ENCODE results near the gene OTP.
A peak's percentile ranks its signal among the peaks of the same experiment; 100 is the strongest.

Gene OTP

DNA sequence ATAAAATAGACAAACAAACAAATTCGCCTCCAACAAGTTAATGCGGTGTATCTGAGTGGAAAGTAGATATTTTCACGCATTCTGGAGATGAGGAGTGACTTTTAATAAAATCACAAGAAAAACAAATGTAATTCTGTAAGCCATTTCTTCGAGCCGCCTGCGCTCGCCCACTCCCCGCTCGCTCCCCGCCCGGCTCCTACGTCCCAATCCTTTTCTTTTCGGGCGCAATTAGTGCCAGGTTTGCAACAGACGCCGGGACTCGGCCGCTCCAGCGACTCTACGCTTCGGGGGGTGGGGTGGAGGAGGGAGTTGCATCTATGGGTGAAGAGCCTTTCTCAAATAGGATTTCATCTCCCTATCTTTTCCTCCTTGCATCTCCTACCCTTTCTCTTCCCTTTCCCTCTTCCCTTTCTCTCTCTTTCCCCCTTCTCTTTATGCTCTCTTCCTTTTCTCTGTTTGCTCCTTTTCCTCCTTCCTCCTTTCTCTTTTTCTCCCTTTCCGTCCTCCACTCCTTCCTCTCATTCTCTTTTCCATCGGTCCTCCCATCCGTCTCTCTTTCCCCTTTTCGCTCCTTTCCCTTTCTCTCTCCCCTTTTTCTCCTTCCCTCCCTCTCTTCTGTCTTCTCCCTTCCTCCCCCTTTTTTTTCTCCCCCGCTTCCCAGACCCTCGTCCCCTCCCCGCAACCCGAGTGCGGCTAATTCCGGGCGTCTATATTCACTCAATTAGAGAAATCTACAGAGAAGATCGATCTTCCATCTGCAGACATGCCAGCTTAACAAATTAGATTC is 6.1 kb upstream of the OTP start:
- no peak for DNase-seq (ENCODE audit: low spot score in 2 of 2)
- Histone ChIP-seq H3K9me3 (no peaks in the 10 kb centered on the region), H3K4me1 (peaks cover 11% of the 10 kb centered on the region; the same call in 1 of the 2 replicates), H3K36me3 (replicated peaks) (no peaks in the 10 kb centered on the region), H3K4me3 (peak overlapping the region; percentile 8; the same call in 1 of the 2 replicates), H3K27me3 (ENCODE audit: low read depth) (peaks cover 39% of the 10 kb centered on the region)
- in situ Hi-C loops (cut with MboI; ENCODE audit: low sequenced_read_pairs): no loop called here

DNA sequence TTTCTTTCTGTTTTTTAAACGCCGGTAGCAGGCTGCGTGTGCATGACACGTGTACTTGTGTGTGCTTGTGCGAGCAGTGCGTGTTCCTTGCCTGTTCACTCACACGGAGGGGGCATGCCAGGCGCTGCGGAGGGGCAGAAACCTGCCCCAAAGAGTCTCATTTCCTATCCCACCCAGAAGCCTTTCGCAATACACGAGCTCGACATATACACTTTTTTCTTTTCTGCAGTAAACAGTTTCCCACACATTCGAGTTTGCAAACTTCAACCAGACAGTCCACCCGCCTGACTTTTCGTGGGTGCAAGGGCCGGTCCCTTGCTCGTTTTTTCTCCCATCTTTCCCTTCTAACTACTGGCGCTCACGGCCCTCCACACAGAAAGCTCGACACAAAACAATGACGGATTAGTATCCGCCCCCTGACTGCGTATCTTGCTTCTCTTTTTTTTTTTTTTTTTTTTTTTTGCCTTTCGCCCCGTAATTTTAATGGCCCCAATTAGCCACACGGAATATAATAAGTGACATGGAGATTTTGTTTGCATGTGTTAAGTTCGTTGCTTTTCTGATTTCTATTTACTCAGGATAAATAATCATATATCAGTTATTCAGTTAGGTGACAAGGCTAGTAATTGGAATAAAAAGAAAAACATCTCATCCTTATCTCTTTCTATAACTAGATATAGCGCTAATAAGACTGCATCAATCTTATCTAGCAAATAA is 5.3 kb upstream of the OTP start:
- Histone ChIP-seq H3K9me3 (no peaks in the 10 kb centered on the region), H3K36me3 (replicated peaks) (no peaks in the 10 kb centered on the region), H3K27me3 (ENCODE audit: low read depth) (peaks cover 42% of the 10 kb centered on the region), H3K4me3 (no peak overlapping the region), H3K4me1 (peaks cover 11% of the 10 kb centered on the region; the same call in 1 of the 2 replicates)
- no peak for DNase-seq (ENCODE audit: low spot score in 2 of 2)
- in situ Hi-C loops (cut with MboI; ENCODE audit: low sequenced_read_pairs): no loop called here

DNA sequence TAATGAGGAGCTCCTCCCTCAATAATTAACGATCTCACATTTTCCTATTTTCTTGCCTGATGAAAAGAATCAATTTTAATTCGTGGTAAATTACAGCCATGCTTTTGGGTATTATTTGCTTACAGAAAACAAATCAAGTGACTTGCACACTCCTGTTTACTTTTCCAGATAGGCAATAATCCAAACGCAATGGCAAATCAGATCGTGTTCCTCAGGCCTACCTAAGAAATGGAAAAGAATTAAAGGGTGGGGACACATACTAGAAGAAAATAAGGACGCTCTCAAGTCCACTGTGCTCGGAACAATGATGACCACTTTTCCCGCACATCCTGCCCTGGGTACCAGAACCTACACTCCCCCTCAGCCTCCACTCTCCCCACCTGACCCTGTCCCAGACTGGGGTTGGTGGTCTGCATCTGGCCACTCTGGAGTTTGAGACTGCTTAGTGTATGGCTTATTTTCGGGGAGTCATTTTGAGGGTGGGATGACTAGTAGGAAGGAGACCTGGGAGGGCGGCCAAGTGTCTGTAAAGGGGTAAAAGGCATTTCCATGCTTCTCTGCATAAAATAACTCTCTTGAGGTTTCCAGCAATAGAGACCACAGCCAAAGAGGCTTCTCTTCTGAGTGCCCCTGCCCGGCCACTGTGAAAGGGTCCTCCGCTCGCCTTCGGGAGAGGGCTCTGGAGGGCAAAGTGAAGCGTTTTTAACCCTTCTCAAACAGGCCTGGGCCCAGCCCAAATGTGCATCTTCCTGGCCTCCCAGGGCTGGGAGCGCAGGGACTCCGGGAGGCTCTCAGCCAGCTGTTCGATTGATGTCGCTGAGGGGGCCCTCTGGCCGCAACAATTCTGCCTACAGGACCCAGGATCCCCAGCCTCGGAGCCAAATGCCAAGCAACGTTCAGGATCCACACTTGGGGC is 4.5 kb upstream of the OTP start:
- no peak for DNase-seq (ENCODE audit: low spot score in 2 of 2)

DNA sequence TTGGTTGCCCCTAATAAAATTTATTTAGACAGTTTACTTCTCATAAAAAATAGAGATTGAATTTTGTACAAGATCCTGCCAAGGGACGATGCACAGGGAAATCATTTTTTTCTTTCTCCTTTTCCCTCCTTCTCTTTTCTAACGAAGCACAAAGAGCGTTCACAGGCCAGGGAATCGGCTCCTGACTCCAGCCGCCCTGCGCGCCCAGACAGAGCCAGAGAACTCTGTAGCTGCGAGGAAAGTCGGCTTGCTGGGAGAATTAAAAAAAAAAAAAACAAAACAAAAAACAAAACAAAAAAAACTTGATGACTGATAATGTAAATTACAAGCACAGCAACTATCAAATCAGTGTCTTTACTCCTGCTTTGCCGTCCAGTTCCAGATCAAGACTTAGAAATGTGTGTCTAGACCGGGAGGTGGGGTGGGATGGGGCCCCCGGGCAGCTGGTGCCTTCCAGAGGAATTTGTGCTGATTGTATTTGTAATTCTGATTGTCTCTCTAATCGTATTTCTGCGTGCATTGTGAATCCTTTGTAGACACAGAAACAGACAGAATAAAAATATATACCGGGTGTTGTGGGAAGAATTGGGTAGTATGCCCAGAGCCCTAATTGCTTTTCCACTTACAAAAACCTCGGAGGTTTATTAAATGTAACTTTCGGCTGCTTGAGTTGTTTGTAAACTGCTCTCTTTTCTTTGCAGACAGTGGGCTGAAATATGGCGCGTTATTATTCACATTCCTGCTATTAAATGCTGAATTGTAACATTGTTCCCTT is 3.6 kb upstream of the OTP start:
- no peak for DNase-seq (ENCODE audit: low spot score in 2 of 2)
- Histone ChIP-seq H3K4me3 (no peak overlapping the region), H3K4me1 (peaks cover 11% of the 10 kb centered on the region; the same call in 1 of the 2 replicates), H3K36me3 (replicated peaks) (no peaks in the 10 kb centered on the region), H3K27me3 (ENCODE audit: low read depth) (peaks cover 56% of the 10 kb centered on the region), H3K9me3 (no peaks in the 10 kb centered on the region)
- in situ Hi-C loops (cut with MboI; ENCODE audit: low sequenced_read_pairs): no loop called here

More for the DNA sequence above, 4.5 kb upstream of the OTP start:
- no peaks in the 10 kb centered on the region for H3K36me3 ChIP-seq (replicated peaks)
- no peaks in the 10 kb centered on the region for H3K9me3 ChIP-seq
- H3K27me3 ChIP-seq (ENCODE audit: low read depth): peaks cover 49% of the 10 kb centered on the region
- in situ Hi-C loops (cut with MboI; ENCODE audit: low sequenced_read_pairs): no loop called here
- peaks cover 11% of the 10 kb centered on the region; the same call in 1 of the 2 replicates for H3K4me1 ChIP-seq
- H3K4me3 ChIP-seq: no peak overlapping the region

DNA sequence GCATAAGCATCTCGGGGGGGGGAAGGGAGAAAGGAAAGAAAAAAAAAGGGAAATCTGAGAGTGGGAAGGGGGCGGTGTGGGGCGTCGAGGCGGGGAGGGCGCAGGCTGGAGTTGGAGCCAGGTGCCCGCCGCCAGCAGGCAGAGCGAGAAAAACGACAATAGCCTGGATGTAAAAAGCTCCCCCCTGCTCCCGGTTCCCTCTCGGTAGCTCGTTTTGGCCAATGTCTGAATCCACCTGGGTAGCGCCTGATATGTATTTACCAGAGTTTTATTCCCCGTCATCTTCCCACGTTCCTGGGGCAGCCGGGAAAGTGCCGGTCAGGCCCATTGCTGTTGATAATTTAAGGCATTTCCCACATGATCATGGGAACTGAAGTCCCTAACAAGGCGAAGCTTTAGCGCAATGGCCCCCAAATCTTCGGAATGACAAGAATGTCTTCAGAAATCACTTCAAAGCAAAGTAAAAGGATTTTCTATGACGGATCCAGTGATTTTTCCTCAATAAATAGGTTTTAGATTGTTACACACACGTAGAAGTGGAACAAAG is 3.0 kb upstream of the OTP start:
- Histone ChIP-seq H3K36me3 (replicated peaks) (no peaks in the 10 kb centered on the region), H3K9me3 (no peaks in the 10 kb centered on the region), H3K4me3 (no peak overlapping the region), H3K4me1 (peaks cover 11% of the 10 kb centered on the region; the same call in 1 of the 2 replicates), H3K27me3 (ENCODE audit: low read depth) (peaks cover 61% of the 10 kb centered on the region)
- peak in 1 of 2 experiments; percentile 46 for DNase-seq (ENCODE audit: low spot score in 2 of 2)
- in situ Hi-C loops (cut with MboI; ENCODE audit: low sequenced_read_pairs): no loop called here

DNA sequence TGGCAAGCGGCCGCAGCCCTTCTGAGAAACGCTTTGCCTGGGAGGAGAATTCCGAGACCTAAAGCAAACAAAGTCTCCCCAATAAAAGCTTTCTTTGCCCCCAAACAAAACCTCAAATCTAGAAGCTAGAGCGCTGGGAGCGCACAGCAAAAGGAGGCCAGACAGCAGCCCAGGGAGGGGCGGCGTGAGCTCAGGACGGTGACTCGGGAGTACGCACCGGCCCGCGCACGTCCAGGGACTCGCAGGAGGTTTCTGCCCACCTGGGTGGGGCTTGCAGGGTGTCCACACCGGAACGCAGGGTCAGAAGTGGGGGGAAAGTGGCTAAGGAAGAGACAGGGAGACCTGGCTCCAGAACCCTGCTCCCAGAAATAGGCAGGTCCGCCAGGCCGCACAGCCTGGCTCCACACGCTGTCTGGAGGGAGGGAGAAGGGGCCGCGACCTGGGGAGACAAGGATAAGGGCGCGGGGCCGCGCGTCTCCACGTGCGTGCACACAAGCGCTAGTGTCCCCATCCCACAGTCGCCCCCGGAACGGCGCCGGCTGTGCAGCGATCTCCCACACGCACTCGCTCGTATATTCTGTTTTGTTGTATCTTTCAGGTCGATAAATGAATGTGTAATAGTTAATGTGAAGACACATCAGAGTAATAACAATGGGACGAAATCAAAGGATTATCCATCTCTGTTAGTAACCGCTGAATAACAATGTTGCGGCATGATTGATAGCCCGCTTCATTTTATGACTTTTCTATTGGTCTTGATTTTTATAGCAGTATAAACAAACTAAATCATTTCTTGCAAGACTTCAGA is 2.3 kb upstream of the OTP start:
- Histone ChIP-seq H3K36me3 (replicated peaks) (no peaks in the 10 kb centered on the region), H3K27me3 (ENCODE audit: low read depth) (peaks cover 59% of the 10 kb centered on the region), H3K9me3 (no peaks in the 10 kb centered on the region), H3K4me1 (peaks cover 11% of the 10 kb centered on the region; the same call in 1 of the 2 replicates), H3K4me3 (peak overlapping the region; percentile 20)
- in situ Hi-C loops (cut with MboI; ENCODE audit: low sequenced_read_pairs): no loop called here
- peak; percentile 59 to 68 for DNase-seq (ENCODE audit: low spot score in 2 of 2)

DNA sequence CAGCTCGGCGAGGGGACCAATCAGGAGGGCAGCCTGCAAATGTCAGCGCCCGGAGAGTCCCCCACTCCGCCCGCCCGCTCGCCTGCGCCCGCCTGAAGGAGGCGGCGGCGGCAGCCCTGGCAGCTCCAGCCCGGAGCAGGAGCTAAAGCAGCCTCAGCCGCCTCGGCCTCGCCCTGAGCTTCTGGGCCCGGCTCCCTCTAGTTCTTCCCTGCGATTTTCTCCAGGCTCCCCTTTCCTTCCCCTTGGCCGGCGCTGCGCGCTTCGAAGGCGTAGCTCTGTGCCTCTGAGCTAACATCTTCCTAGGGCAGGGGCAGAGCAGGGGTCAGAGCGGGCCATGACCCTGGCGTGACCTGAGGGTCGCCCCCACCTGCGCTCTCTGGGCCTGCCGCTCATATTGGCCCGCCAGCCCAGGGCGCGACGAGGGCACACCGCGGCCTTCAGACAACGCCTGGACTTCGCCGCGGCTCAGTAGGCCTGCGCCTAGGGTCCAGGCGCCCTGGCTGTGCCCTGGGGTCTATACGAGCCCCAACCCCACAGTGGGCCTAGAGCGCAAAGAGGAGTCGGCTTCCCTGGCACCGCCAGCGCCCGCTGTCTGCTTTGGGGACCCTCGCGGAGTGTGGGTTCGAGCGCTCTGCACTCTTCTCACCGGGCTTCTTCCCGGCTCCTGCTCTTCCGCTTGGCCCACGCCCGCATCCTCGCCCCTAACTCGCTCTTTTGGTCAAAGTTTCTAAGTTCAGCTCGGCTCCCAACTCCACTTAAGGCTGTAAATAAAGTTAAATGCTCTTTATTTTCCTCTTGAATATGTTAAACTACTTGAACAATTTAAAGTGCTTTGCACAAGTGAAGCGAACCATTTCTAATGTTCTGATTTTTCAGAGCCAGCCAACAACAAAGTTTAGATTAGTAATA is 504 bp upstream of the OTP start:
- in situ Hi-C loops (cut with MboI; ENCODE audit: low sequenced_read_pairs): no loop called here
- no peak for DNase-seq (ENCODE audit: low spot score in 2 of 2)
- Histone ChIP-seq H3K4me1 (peaks cover 11% of the 10 kb centered on the region; the same call in 1 of the 2 replicates), H3K4me3 (no peak overlapping the region), H3K27me3 (ENCODE audit: low read depth) (peaks cover 61% of the 10 kb centered on the region), H3K9me3 (no peaks in the 10 kb centered on the region), H3K36me3 (replicated peaks) (no peaks in the 10 kb centered on the region)

DNA sequence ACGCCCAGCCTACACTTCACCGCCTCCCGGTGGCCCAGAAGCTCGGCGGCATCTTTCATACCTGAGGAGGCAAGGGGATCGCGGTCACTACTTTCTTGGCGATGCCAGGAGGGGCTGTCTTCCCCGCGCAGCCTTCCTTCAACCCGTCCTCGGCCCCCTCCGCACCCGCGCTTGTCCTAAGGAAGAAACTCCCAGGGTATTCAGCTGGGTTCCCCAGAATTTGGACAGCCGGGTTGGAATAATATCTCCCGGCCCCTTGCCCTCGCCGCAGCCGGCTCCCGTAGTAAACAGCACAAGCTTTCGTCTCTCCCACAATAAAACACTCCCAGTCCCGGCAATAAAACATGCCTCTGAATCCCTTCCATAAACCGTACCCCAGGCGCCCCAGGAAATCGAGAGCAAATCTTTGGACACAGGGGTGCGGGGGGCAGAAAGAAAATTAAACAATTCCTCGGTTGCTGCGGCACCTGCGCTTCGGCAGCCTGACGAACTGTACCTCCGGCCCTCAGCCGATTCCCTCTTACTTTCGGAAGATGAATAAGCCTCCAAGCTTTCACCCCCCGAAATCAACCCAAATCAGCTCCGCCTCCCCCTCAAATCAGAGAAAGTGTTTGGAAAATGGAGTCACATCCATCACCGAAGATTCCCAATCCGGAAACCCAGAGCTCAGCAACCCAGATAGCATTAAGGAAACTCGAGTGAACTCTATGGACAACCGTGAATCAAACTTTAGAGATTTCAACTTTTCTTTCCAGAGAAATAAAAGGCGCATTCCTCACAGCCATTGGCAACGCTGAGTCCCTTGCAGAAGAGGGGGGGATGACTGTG is 1.1 kb downstream of the OTP start:
- no peak overlapping the region for H3K4me3 ChIP-seq

DNA sequence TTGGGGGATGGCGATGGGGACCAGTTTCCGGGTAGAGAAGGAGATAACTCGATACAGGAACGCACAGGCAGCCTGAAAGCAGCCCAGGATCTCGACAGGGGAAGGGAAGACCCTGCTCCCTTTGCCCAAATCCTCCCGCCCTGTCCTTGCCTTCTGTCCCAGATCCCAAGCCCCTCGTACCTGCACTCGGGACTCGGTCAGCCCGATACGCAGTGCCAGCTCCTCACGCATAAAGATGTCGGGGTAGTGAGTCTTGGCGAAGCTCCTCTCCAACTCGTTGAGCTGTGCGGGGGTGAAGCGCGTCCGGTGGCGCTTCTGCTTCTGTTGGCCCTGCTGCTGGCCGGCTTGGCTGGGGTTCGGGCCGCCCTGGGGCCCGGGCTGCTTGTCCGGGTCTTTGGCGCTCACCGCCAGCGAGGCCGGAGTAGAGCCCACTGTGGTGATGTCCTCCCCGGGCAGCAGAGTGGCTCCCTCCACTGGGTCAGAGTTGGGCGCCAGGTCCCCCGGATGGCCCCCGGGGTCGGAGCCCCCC is 1.8 kb downstream of the OTP start:
- in situ Hi-C loops (cut with MboI; ENCODE audit: low sequenced_read_pairs): no loop called here
- Histone ChIP-seq H3K27me3 (ENCODE audit: low read depth) (peaks cover 67% of the 10 kb centered on the region), H3K9me3 (no peaks in the 10 kb centered on the region), H3K4me3 (no peak overlapping the region), H3K36me3 (replicated peaks) (no peaks in the 10 kb centered on the region), H3K4me1 (peaks cover 9% of the 10 kb centered on the region; the same call in 1 of the 2 replicates)
- no peak for DNase-seq (ENCODE audit: low spot score in 2 of 2)

More for the DNA sequence above, 1.1 kb downstream of the OTP start:
- no peaks in the 10 kb centered on the region for H3K9me3 ChIP-seq
- peaks cover 67% of the 10 kb centered on the region for H3K27me3 ChIP-seq (ENCODE audit: low read depth)
- DNase-seq (ENCODE audit: low spot score in 2 of 2): no peak
- no peaks in the 10 kb centered on the region for H3K36me3 ChIP-seq (replicated peaks)
- in situ Hi-C loops (cut with MboI; ENCODE audit: low sequenced_read_pairs): no loop called here
- H3K4me1 ChIP-seq: peaks cover 11% of the 10 kb centered on the region; the same call in 1 of the 2 replicates

DNA sequence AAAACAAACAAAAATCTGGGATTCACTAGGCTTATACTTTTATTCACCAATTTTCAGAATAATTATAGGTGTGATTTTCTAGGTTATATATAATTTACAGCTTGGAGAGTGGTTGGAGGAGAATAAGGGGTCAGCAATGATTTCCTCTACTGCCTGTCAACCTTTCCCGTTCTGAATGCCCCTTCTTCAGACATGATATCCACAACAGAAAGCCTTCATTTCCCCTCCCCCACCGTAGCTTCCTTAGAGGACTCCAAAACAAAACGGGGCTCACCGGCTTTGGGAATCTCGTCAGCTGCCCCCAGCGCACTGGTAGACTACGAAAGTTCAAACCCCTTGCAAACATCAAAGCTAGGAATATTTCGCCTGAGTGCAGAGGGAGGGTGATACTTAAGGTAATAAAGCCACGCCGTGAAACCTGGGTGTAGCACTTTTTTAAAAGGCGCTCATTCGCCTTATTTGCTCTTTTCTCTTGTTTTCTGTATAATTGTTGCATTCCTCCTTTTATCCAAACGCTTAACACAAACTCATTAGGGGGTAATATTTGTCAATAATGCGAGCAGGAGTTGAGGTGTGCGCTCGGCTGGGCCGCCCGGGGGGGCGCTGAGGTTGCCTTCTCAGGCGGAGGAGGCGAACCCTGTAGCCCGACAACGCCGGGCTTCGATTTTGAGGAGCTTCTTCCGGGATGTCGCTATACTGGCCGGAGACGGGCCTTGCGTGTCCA is 2.4 kb downstream of the OTP start:
- Histone ChIP-seq H3K4me3 (no peak overlapping the region), H3K9me3 (no peaks in the 10 kb centered on the region), H3K4me1 (peaks cover 6% of the 10 kb centered on the region; the same call in 1 of the 2 replicates), H3K36me3 (replicated peaks) (no peaks in the 10 kb centered on the region), H3K27me3 (ENCODE audit: low read depth) (peaks cover 65% of the 10 kb centered on the region)
- no peak for DNase-seq (ENCODE audit: low spot score in 2 of 2)
- in situ Hi-C loops (cut with MboI; ENCODE audit: low sequenced_read_pairs): no loop called here
